HepG2 (cell line): ENCODE measurements around the gene CBFA2T2. TPM values are rescaled to one million over a fixed set of nuclear protein-coding genes. Genes with fewer than 3 reads are reported as not detected.
A peak's percentile ranks its signal among the peaks of the same experiment; 100 is the strongest.

Source experiments
- ATAC-seq: fragments of 200-7000 bp; cut with Tn5 transposase; 3 replicates; pipeline ENCODE4 v1.9.1; 2020; ENCODE audit warnings: mild to moderate bottlenecking, moderate library complexity
- BruUV-seq: library from RNA; stranded (reverse); fragments of 400-500 nt; replicated peaks from 2 replicates; lab custom pipeline; 2021; lab: Mats Ljungman, UMichigan
- CTCF ChIA-PET: fragments of 300-600 bp; formaldehyde crosslinking; extraction: SDS; loops from one replicate; lab custom pipeline; 2021; ENCODE audit warnings: low total read pairs, inconsistent platforms, low intra/inter-chr PET ratio; lab: Yijun Ruan, JAX
- POLR2A ChIA-PET: fragments of 350-600 bp; sonication (Branson Sonifier 250); formaldehyde crosslinking; loops from one replicate; lab custom pipeline; 2020; ENCODE audit warnings: antibody characterized with exemption, inconsistent platforms; lab: Yijun Ruan, JAX
- DNase-seq: peaks from one replicate; pipeline ENCODE4 v3.0.0-alpha.2; 2015; ENCODE audit warnings: low spot score
- FAIRE-seq: peaks from 3 replicates; lab custom pipeline; 2011; peaks lifted over from hg19 to GRCh38; lab: Jason Lieb, UNC
- H2AFZ ChIP-seq: one replicate; pipeline ENCODE4 v1.6.1; 2011; ENCODE audit warnings: low read length, inconsistent platforms
- H3K27ac ChIP-seq: fragments of 300-600 bp; 3 replicates; pipeline ENCODE4 v1.8.0; 2011; ENCODE audit warnings: mixed run types, mild to moderate bottlenecking, mixed read lengths, low read length, inconsistent platforms; ENCODE audit not compliant: insufficient read depth; ENCODE audit errors: extremely low read length
- H3K27me3 ChIP-seq, 2 experiments: fragments of 200-600 bp in 1 of 2; 2 replicates in 1 of 2; 3 replicates in 1 of 2; pipeline versions ENCODE4 v1.6.0 to v1.8.0; 2011; ENCODE audit warnings: low read length in 2 of 2, mild to moderate bottlenecking in 2 of 2, moderate library complexity in 2 of 2, inconsistent platforms in 1 of 2; ENCODE audit not compliant: insufficient read depth in 2 of 2, control insufficient read depth in 1 of 2
- H3K36me3 ChIP-seq, 2 experiments: fragments of 200-600 bp in 1 of 2; replicated peaks in 1 of 2; 2 replicates in 1 of 2; 3 replicates in 1 of 2; pipeline versions ENCODE4 v1.5.1 to v1.8.0; 2011; ENCODE audit warnings: low read length in 2 of 2, inconsistent platforms in 1 of 2; ENCODE audit not compliant: insufficient read depth in 2 of 2, control insufficient read depth in 1 of 2
- H3K4me1 ChIP-seq: 2 replicates; pipeline ENCODE4 v1.5.1; 2012; ENCODE audit warnings: low read length, inconsistent platforms; ENCODE audit not compliant: insufficient read depth
- H3K4me2 ChIP-seq: 2 replicates; pipeline ENCODE4 v1.6.0; 2011; ENCODE audit warnings: low read depth, low read length, inconsistent platforms
- H3K4me3 ChIP-seq, 3 experiments: fragments of 200-600 bp in 1 of 3; sonication (generic), shearing (Covaris generic) in 1 of 3; replicated peaks in 1 of 3; 2 replicates each; pipeline ENCODE4 v1.5.1; 2011 to 2016; ENCODE audit warnings: low read length in 3 of 3, inconsistent platforms in 2 of 3, low read depth in 2 of 3, mild to moderate bottlenecking in 2 of 3, control low read depth in 1 of 3, mixed read lengths in 1 of 3; ENCODE audit not compliant: insufficient read depth in 1 of 3
- H3K79me2 ChIP-seq: one replicate; pipeline ENCODE4 v1.6.1; 2011; ENCODE audit warnings: low read length, inconsistent platforms; ENCODE audit not compliant: insufficient read depth
- H3K9ac ChIP-seq: 2 replicates; pipeline ENCODE4 v1.6.0; 2011; ENCODE audit warnings: mild to moderate bottlenecking, low read depth, low read length, inconsistent platforms; ENCODE audit not compliant: insufficient read depth
- H3K9me3 ChIP-seq: 2 replicates; pipeline ENCODE4 v1.5.1; 2012; ENCODE audit warnings: mild to moderate bottlenecking, low read length
- H4K20me1 ChIP-seq: 2 replicates; pipeline ENCODE4 v1.6.0; 2011; ENCODE audit warnings: inconsistent platforms, mild to moderate bottlenecking, low read length, moderate library complexity; ENCODE audit not compliant: insufficient read depth
- BRD4 ChIP-seq: sonication (generic); formaldehyde crosslinking; IDR thresholded peaks from 2 replicates; pipeline ENCODE4 v1.4.0; 2020; ENCODE audit warnings: missing genetic modification reagents
- CHCHD3 ChIP-seq: sonication (generic); formaldehyde crosslinking; IDR thresholded peaks from 2 replicates; pipeline ENCODE4 v1.8.0; 2022; ENCODE audit warnings: mild to moderate bottlenecking, missing genetic modification reagents, moderate library complexity
- HBP1 ChIP-seq: IDR thresholded peaks from 2 replicates; pipeline ENCODE4 v1.6.1; 2016; ENCODE audit warnings: low read depth, control low read depth
- HOMEZ ChIP-seq: IDR thresholded peaks from 2 replicates; pipeline ENCODE4 v1.6.1; 2016; ENCODE audit warnings: low read depth
- HOXA3 ChIP-seq: sonication (generic); formaldehyde crosslinking; IDR thresholded peaks from 2 replicates; pipeline ENCODE4 v1.5.0; 2020; ENCODE audit warnings: missing genetic modification reagents
- JUN ChIP-seq: sonication (generic); formaldehyde crosslinking; IDR thresholded peaks from 2 replicates; pipeline ENCODE4 v1.4.0; 2020; ENCODE audit warnings: mild to moderate bottlenecking, missing genetic modification reagents
- MXD3 ChIP-seq: IDR thresholded peaks from 2 replicates; pipeline ENCODE4 v1.6.1; 2016; ENCODE audit warnings: mild to moderate bottlenecking, missing biosample characterization, missing genetic modification reagents
- NCOR1 ChIP-seq: fragments of 200-600 bp; sonication (generic); IDR thresholded peaks from 2 replicates; pipeline ENCODE4 v1.7.0; 2017; ENCODE audit warnings: antibody characterized with exemption, low read length, borderline replicate concordance
- NR2F2 ChIP-seq: IDR thresholded peaks from 2 replicates; pipeline ENCODE4 v1.6.1; 2012; ENCODE audit warnings: low read depth, inconsistent platforms, borderline replicate concordance
- RBM22 ChIP-seq: fragments of 200-400 bp; formaldehyde crosslinking; optimal IDR thresholded peaks from 2 replicates; pipeline ENCODE3; 2017; ENCODE audit warnings: mild to moderate bottlenecking, low read length, moderate library complexity
- SKI ChIP-seq: fragments of 450-650 bp; IDR thresholded peaks from one replicate; pipeline ENCODE4 v1.6.1; 2018; ENCODE audit warnings: mild to moderate bottlenecking; ENCODE audit not compliant: partially characterized antibody
- SMC3 ChIP-seq: IDR thresholded peaks from 2 replicates; pipeline ENCODE4 v1.6.1; 2011; ENCODE audit warnings: low read length, improper control_type of control experiment
- SNAI1 ChIP-seq: sonication (generic); formaldehyde crosslinking; IDR thresholded peaks from 2 replicates; pipeline ENCODE4 v1.5.0; 2020; ENCODE audit warnings: mild to moderate bottlenecking, missing genetic modification reagents, borderline replicate concordance
- TOE1 ChIP-seq: sonication (generic); formaldehyde crosslinking; IDR thresholded peaks from 2 replicates; pipeline ENCODE4 v1.4.0; 2020; ENCODE audit warnings: mild to moderate bottlenecking, missing genetic modification reagents
- WIZ ChIP-seq: sonication (generic); formaldehyde crosslinking; IDR thresholded peaks from 2 replicates; pipeline ENCODE4 v1.5.1; 2020; ENCODE audit warnings: mild to moderate bottlenecking, missing genetic modification reagents
- YEATS2 ChIP-seq: sonication (generic); formaldehyde crosslinking; IDR thresholded peaks from 2 replicates; pipeline ENCODE4 v1.4.0; 2020; ENCODE audit warnings: missing genetic modification reagents, borderline replicate concordance
- ZBTB42 ChIP-seq: sonication (generic); formaldehyde crosslinking; IDR thresholded peaks from 2 replicates; pipeline ENCODE4 v1.5.0; 2020; ENCODE audit warnings: mild to moderate bottlenecking, missing genetic modification reagents
- ZNF414 ChIP-seq: sonication (generic); formaldehyde crosslinking; IDR thresholded peaks from 2 replicates; pipeline ENCODE4 v1.5.0; 2020; ENCODE audit warnings: missing genetic modification reagents
- ZNF772 ChIP-seq: sonication (generic); formaldehyde crosslinking; IDR thresholded peaks from 2 replicates; pipeline ENCODE4 v1.5.0; 2020; ENCODE audit warnings: mild to moderate bottlenecking, missing genetic modification reagents
- ZNF883 ChIP-seq: sonication (generic); formaldehyde crosslinking; IDR thresholded peaks from 2 replicates; pipeline ENCODE4 v1.5.1; 2020; ENCODE audit warnings: mild to moderate bottlenecking, missing genetic modification reagents; ENCODE audit errors: not compliant biosample characterization
- WGBS: methylation state at CpG from one replicate; pipeline ENCODE4 v1.1.6; 2017; ENCODE audit warnings: low lambda C conversion rate; 5-methylcytosine and 5-hydroxymethylcytosine counted together
- in situ Hi-C: cut with HindIII; loops from 2 replicates; pipeline ENCODE4 v1.10.0; 2017; ENCODE audit warnings: low pct_unique_long_range_greater_than_20kb; ENCODE audit not compliant: extremely low pct_ligation_motif_present
- intact Hi-C: fragments of 100-400 bp; cut with micrococcal nuclease; formaldehyde crosslinking; loops from one replicate; pipeline ENCODE4 v1.10.0; 2022; ENCODE audit not compliant: unreplicated experiment
- polyA plus RNA-seq, 8 experiments: library from polyadenylated mRNA; depleted of rRNA in 3 of 8; stranded (reverse) in 7 of 8; unstranded in 1 of 8; fragments of >200 nt; fragmentation: Illumina TruSeq in 4 of 8; extraction: Trizol in 4 of 8; gene quantifications; 2 replicates each; pipeline versions ENCODE4 v1.2.1 to v1.2.3, GENCODE V29; 2011 to 2016; ENCODE audit warnings: low read depth in 4 of 8, missing spikeins in 1 of 8, mixed read lengths in 1 of 8; ENCODE audit not compliant: insufficient read depth in 1 of 8
- total RNA-seq, 5 experiments: library from RNA; depleted of rRNA; stranded (reverse); fragments of >200 nt; fragmentation: Illumina TruSeq; extraction: Trizol; gene quantifications; 2 replicates each; pipeline ENCODE4 v1.2.3, GENCODE V29; 2016; ENCODE audit warnings: low read depth in 1 of 5

The CBFA2T2 gene
- total and polyA plus RNA-seq, 2 of the 13 experiments (the other 11 are each of a cell fraction or from before 2014, with no cell fraction given), result 6.3 to 21.2 TPM

- ChIA-PET POLR2A (interaction anchor here (1.9 kb wide), 1 partner anchor 69 kb away, joined by 6 read pairs; the partner anchor contains the start of gene CBFA2T2), CTCF (no interaction called here)
- Histone ChIP-seq H3K4me2 (no peak overlapping the region), H3K27ac (peak overlapping the region; percentile 42), H3K4me1 (peaks cover 80% of the 10 kb centered on the region), H3K79me2 (peaks cover 22% of the 10 kb centered on the region), H3K9ac (no peak overlapping the region), H2AFZ (no peak overlapping the region), H3K27me3 (no peaks in the 10 kb centered on the region), H4K20me1 (no peaks in the 10 kb centered on the region), H3K36me3 (no peaks in the 10 kb centered on the region; a peak in 1 of 5 replicates), H3K9me3 (no peaks in the 10 kb centered on the region), H3K4me3 (no peak overlapping the region)
- DNase-seq (peak; percentile 65), ATAC-seq (0 out of 3 replicates have a peak, but pooled peaks have one; percentile 19), FAIRE-seq (no peak)
- intact Hi-C loops, result no loop called here
- in situ Hi-C loops, result no loop called here
- BruUV-seq, result no TSS peak
- WGBS, result 82% methylated on average over 9 of the region's 9 CpGs
- TF ChIP-seq ZNF883 (peak; percentile 13), BRD4 (no peak), ZNF414 (CRISPR knock-in tag) (peak; percentile 24; the same call in 1 of the 2 replicates), MXD3 (CRISPR knock-in tag) (no peak), TOE1 (CRISPR knock-in tag) (no peak), ZNF772 (0 out of 2 replicates have a peak, but pooled peaks have one; percentile 0), WIZ (CRISPR knock-in tag) (no peak), HBP1 (CRISPR knock-in tag) (no peak), YEATS2 (no peak), NR2F2 (no peak), JUN (no peak), ZBTB42 (no peak), SNAI1 (CRISPR knock-in tag) (no peak), HOMEZ (0 out of 2 replicates have a peak, but pooled peaks have one; percentile 13), RBM22 (no peak), NCOR1 (peak; percentile 18; the same call in 1 of the 2 replicates), SMC3 (no peak), SKI (no peak), HOXA3 (CRISPR knock-in tag) (no peak), CHCHD3 (CRISPR knock-in tag) (no peak)
These were observed 68.7 kb downstream of the CBFA2T2 start for GRCh38 chr20:33558348-33559144.
